Gastroesophageal sphincter (tissue), 3 donors: ENCODE results near the gene TIMM22.

Experiments used
- CTCF ChIP-seq, 4 experiments: fragments of 200-600 bp in 2 of 4; fragments of 450-650 bp in 2 of 4; sonication (generic) in 1 of 4; IDR thresholded peaks; one replicate each; pipeline ENCODE4 v1.5.1; 2017 to 2019; ENCODE audit warnings: antibody characterized with exemption in 4 of 4, mild to moderate bottlenecking in 2 of 4, moderate library complexity in 2 of 4
- POLR2A ChIP-seq, 2 donors: fragments of 450-650 bp; IDR thresholded peaks; one replicate each; pipeline ENCODE4 v1.6.1; 2017; ENCODE audit warnings: antibody characterized with exemption in 2 of 2, mild to moderate bottlenecking in 2 of 2, moderate library complexity in 1 of 2

- TF ChIP-seq CTCF (IDR thresholded peaks at IDR 0.05) (no peak), POLR2A (IDR thresholded peaks at IDR 0.05) (no peak)
Measured at GRCh38 chr17:977166-977565, 19.8 kb upstream of the TIMM22 start.
